GM10248 (cell line): ENCODE results near the gene VRTN.

Source experiments
- CTCF ChIA-PET: fragments of 300-600 bp; sonication (Branson Sonifier 250); formaldehyde crosslinking; extraction: SDS; loops from one replicate; lab custom pipeline; 2021; ENCODE audit warnings: antibody characterized with exemption; lab: Yijun Ruan, JAX
- POLR2A ChIA-PET: fragments of 350-650 bp; sonication (Branson Sonifier 250); formaldehyde crosslinking; extraction: SDS; loops from one replicate; lab custom pipeline; 2020; ENCODE audit warnings: antibody characterized with exemption; lab: Yijun Ruan, JAX
- DNase-seq: peaks from one replicate; pipeline ENCODE4 v3.0.0; 2012; ENCODE audit errors: extremely low spot score
- CTCF ChIP-seq: IDR thresholded peaks from 2 replicates; pipeline ENCODE4 v1.5.1; 2012; ENCODE audit warnings: mild to moderate bottlenecking, low read depth; ENCODE audit errors: extremely low read depth, missing control alignments, control extremely low read depth

The VRTN gene

GRCh38 chr14:74407021-74407800, 58.9 kb downstream of the VRTN start:
- POLR2A ChIA-PET, result no interaction called here
- no peak for TF ChIP-seq CTCF
- CTCF ChIA-PET, result interaction anchor here (0.8 kb wide), 1 partner anchor 28 kb away, joined by 3 read pairs; no protein-coding TSS in a partner anchor
- DNase-seq, result no peak

GRCh38 chr14:74407801-74408154, 59.5 kb downstream of the VRTN start:
- POLR2A ChIA-PET, result no interaction called here
- CTCF ChIA-PET, result interaction anchor here (0.8 kb wide), 1 partner anchor 29 kb away, joined by 3 read pairs; no protein-coding TSS in a partner anchor
- no peak for TF ChIP-seq CTCF
- no peak for DNase-seq

- ChIA-PET POLR2A (no interaction called here), CTCF (interaction anchor here (0.8 kb wide), 1 partner anchor 10 kb away, joined by 3 read pairs; no protein-coding TSS in a partner anchor)
- TF ChIP-seq CTCF, result no peak
- DNase-seq, result no peak
Observed at GRCh38 chr14:74408870-74409269, 60.6 kb downstream of the VRTN start.

GRCh38 chr14:74409441-74409840, 61.2 kb downstream of the VRTN start:
- POLR2A ChIA-PET, result no interaction called here
- CTCF ChIA-PET, result interaction anchor here (0.8 kb wide), 1 partner anchor 10 kb away, joined by 3 read pairs; no protein-coding TSS in a partner anchor
- DNase-seq, result no peak
- no peak for TF ChIP-seq CTCF
